HG02852 (cell line): Measurements from ENCODE around the gene FOXF2.

Source experiments
- ATAC-seq: cut with Tn5 transposase; IDR thresholded peaks from one replicate; pipeline ENCODE4 v1.9.1; 2021; ENCODE audit warnings: mild to moderate bottlenecking, moderate library complexity; ENCODE audit not compliant: unreplicated experiment

The FOXF2 gene

DNA sequence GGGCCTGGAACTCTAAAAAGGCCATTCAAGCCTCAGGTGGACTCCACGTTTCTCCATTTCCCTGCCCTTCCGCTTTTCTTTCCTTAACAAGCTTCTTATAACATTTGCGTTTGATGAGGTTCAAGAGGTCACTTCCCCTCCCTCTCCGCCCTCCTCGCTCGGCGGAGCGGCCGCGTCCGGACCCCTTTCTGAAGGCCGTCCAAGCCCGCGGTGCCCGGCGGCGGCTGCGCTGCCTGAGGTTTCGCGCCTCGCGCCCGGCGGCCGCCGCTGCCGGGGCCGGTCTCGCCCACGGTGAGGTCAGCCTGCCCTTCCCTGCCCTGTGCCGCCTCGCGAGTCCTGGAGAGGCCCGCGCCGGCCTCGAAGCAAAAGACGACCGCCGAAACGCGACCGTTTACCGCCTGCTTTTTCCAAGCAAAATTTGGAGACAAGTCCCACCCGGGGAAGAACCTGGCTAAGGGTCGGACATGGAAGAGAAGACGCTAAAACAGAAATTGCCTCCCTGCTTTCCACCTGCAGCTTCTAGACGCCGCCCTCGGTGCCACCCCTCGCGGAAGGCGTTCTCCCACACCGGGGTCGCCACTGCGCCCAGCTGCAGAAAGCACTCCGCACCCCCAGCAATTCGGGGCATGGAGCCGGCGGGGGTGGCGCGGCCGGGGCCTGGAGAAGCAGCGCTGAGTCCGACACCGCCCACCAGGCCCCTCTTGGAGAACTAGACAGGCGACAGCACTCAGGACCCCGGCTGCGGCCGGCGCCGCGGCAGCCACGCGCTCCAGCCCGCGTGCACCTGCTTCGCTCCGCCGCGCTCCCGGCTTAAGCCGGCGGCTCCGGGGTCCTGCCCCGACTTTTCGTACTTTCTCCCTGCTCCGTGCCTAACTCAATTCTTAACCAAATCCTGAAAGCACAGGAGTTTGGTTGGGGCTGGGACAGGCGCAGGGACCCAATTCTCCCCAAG is 11.0 kb upstream of the FOXF2 start:
- ATAC-seq = no peak

DNA sequence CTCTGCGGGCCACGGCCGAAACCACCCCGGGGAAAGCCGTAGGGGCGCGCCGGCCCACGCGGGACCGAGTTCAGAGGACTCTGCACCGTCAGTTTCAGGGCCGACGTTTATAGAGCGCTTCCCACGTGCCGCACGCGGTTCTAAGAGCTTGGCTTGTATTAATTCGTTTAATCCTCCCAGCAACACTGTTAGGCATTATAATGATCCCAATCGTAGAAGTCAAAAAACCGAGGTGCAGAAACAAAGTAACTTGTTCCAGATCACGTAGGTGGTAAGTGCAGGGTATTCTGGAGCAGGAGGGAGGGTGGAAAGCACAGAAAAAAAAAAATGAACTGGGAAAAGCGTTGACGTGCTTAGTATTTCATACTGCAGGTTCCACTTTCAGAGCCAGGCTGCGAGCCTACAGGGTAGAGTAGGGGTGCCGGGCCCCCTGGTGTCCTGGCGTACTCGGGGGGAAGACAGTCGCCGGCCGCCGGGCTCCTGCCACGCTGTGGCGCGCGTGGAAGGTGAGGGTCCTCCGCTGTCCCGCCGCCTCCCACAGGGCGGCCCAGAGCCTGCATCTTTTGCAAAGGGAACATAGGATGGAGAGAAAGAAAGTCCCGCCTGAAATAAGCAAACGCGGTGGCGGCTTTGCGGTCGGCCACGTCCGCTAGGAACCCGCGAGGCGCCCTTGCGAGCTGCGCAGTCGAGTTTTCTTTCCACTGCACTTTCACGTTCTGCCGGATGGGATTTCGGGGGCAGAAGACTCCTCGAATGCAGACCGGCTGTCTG is 10.2 kb upstream of the FOXF2 start:
- ATAC-seq = no peak

DNA sequence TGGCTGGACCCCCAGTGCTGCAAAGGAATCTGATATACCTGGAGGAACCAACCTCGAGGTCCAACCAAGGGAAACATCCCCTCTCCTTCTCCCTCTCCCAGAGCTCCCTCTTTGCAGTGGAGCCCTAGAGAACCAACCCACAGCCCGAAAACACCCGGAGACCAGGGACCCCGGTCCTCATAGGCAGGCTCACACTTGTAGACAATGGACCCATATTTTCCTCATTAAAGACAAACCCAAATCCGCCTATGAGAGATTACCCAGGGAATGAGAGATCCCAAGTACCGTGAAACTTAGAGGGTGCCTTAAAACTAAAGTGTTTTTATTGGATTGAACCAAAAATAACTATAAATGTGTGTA is 9.6 kb upstream of the FOXF2 start:
- no peak for ATAC-seq

DNA sequence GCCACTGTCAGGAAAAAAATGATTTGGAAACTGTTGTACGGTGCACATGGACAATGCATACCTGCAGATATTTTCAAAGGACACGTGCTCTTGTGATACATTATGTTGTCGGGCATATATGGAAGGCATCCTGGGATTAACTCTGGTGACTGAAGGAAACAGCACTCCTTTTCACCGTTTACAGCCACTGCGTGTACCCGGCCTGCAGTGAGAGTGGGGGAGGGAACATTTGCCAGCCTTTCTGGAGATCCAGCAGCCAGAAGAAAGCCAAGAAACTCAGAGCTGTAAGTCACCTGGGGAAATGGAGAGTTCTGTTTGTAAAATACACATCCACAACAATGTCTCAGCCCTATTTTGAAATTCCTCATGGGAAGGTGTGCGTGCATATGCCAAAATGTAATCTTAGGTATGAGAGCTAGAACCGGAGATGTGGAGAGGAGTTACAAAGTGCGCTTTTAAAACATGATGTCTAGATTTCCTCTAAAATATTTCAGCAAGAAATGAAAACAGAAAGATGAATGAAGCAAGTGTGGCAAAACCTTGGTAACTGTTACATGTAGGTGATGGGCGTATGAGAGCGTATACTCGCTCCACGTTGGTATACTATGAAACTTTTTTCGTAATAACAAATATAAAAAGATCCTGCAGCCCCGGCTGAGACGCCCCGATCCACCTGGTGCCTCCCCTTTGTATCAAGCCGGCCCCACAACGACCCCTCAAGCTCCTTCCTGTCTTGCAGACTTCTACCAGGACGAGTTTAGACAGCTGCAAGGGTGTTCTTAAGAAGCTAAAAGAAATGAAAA is 8.6 kb upstream of the FOXF2 start:
- ATAC-seq = no peak

DNA sequence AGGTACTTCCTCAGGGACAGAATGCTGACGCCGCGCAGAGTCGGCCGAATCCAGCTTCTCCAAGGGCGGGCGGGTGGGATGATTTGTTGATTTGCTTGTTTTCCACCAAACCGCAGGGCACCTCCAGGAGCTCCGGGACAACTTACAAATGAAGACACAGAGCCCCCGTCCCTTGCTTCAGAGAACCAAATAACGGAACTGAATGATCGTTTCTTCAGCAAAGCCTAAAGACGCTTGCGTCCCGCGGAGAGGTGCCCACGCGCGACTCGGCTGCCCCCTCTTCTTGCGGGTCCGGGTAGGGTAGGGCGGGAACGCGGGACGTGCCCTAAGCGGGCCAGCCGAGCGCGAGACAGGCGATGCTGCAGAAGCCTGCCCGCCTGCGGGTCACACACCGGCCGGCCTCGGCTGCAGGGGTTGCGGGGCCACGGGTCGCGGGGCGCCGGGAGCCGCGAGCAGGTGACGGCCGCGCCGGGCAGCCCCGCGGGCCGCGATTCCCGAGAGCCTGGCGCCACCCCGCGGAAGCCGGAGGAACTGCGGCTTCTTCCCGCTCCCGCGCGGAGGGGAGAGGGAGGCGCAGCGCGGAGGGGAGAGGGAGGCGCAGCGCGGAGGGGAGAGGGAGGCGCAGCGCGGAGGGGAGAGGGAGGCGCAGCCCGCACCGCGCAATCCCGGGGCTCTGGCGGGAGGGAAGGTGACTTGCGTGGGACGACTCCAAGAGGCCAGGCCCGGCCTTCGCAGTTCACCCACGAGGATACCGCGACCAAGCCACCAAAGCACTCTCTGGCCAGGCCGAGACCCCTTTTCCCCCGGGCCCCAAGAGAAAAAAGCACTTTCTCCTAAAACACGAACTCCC is 7.7 kb upstream of the FOXF2 start:
- no peak for ATAC-seq

DNA sequence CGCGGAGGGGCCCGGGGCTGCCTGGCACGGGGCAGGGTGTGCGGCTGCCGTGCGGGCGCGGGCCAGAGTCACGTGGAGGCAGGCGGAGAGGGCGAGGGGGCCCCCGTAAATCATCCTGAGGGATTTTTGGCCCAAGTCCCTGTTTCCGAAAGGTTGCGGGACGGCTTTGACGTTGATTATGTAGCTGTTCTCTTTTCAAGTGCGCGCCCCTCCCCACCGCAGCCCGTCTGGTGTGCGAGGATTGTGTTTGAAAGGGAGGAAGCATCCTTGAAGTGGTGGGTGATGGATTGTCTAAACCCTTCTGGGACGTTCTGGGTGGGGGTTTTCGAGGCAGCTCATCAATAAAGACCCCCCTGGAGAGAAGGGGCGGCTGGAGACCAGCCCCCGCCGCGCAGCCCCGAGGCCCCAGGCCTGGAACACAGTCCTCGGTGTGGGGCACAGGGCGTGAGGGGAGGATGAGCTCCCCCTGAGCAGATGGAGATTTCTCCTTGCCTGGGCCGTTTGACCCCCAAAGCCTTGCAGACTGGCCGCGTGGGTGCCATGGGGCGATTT is 7.0 kb upstream of the FOXF2 start:
- ATAC-seq = no peak

DNA sequence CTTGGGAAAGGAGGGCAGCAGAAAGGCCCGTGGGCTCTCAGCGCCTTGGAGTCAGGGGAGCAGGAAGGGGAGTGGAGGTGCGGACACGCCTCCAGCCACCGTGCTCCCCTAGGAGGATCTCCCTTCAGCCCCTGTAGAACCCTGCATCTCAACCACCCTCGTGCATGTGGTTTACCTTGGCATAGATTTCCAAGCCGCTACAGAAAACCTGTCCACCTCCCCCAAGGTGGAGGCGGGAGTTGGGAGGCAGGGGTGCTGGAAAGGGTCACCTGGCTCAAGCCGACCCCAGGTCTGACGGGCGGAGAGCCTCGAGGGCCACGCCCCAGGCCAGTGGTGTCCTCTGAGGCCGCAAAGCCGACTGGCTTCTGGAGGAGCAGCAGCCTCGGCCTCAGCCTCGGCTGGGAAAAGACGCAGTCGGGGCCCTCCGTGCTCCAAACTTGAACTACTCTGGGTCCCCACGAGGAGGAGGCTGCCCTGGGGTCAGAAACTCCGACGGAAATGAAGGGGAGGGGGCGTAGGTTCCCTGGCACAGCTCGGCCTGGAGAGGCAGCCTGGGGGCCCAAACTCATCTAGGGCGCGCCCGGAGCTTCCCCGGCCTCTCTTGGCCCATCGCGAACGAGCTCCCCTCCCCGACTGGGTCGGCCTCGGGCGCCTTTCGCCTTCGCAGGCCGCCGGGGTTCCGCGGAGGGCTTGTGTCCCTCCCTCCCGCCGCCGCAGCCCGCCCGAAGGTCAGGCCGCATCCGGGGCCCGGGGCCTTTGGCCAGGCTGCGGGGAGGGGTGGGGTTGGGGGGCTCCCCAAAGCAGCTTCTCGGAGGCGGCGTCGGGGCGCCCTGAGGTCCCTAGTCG is 6.3 kb upstream of the FOXF2 start:
- ATAC-seq = no peak

DNA sequence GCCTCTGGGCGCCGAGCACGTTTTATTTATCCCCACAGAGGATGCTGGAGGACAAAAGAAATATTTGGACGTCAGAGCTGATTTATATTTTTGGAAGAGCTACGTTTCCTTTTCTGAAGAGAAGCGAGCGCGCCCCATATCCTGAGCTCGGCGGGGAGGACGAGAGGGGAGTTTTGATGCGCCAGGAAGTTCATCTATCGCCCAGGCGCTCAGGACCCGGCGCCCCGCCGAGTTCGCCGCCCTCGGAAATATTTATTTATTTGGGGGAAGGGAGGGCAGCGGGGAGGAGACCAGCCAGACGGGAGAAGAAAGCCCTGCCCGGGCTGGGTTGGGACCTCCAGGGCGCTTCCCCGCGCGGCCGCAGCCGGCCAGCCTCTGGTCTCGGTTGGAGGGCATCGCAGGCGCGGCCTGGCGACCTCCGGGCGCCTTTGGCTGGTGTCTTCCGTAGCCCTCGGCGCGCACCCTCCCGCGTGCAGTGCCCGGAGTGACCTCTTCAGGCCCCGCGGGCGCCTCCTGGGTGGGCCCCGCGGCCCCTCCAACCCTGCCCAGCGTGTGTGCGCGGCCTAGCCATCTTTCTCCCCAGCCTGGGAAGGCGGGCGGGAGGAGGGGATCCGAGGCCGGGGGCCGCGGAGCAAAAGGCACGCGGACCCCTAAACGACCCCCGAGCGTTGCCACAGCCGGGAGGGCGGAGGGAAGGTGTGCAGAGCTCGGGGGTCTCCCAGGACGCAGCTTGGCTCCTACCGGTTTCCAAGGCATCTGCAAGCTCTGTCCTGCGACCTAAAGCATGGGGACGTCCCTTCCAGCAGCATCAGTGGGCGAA is 5.4 kb upstream of the FOXF2 start:
- ATAC-seq = no peak

DNA sequence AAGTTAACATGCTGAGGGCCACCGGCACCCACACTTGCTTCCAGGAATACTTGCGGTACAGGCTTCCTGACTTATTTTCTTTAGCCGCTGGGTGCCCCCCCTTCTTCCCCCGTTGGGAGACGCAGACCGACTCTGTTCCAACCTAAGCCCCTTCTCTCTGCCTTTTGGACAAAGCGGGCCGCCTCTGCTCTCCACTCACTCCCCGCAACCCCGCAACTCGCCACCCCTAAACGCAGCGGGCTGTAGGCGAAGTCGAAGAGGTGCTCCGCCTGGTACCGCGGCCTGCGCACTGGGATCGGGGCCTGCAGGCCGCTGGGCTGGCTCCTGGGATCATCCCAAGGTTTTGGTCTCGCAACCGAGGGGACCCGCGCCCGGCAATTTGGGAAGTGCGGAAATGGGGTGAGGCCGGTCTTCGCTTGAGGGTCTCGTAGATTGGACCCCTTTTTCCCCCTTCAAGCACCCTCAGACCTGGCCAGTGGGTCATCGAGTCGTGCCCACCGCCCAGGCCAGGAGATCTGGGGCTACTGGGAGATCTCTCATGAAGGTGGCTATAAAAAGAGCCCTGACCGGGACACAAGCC is 4.7 kb upstream of the FOXF2 start:
- ATAC-seq = no peak

DNA sequence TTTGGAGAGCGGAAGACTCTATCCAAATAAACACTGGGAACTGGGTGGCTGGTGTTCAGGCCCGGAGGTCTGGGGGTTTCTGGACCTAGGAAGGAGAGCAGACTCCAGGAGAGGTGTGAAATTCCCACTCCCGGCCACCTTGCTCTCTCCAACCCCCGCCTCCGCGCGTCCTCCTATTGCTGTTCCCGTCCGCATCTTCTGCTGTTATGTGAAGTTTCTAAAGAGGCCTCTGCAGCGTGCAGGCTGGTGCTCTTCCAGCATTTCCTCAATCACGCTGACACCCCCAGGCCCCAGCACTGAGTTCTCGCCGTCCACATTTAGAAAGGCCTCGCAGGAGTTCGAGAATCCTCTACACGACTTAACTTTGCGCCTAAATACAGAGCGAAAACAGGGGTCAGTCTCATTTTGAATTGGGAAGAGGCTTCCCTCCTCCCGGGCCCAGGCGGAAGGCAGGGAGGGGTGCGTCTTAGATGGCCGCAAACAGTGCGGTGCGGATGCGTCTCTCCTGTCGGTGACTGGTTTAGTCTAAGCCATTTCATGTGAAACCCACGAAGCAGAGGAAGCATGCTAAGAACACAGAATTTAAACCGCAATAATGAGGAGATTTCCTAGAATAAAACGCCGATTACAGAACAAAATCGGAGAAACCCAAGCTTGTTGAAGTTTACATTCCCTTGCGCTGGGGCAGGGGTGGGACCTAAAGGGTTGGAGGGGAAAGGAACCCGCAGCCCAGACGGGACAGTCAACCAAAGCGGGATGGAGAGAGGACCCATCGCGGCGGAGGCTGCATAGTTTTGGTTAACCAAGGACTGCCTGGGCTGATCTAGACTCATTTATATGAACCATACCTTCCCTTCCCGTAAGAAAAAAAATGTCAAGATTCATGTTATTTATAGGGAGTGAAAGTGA is 4.0 kb upstream of the FOXF2 start:
- ATAC-seq = no peak

DNA sequence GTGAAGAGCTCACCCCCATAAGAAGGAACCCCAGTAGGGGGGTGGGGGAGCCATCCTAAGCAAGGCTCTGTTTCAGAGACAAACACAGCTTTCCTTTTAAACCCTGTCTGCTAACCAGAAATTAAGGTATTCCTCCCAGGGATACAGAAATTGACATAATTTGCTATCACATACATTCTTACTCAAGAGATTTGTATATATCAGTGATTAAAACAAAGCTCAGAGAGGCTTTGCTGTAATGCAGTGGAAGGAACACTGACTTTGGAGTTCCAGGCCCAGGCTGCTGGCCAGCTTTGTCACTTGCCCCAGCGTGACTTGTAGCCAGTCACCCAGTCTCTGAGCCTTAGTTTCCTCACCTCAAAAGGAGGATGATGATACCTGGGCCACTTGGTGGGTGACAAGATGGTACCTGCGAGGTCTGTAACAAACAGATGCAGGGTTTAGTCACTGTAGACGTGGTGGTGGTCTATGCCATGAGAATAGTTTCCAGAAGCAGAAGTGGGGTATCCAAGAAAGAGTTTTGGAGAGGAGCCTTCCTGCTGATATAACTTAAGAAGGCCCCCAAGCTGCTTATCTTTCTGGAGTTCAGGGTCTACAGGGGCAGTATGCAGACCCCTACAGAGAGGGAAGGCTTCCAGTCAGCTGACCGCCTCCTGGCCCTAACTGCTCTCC is 3.2 kb upstream of the FOXF2 start:
- no peak for ATAC-seq

DNA sequence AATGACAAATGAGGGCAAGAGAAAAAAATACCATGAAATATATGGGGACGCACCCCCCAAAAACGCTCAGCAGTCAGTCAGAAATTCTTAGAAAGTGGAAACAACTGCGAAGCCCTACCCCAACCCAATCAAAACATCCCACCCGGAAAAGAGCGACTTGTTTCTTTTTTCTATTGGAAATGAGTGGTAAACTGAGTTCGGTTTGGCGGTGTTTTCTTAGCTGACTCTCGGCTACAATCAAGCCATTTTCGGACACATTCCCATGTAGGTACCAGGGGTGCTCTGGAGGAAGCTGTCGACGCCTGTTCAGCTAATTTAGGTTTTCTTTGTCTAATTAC is 1.9 kb upstream of the FOXF2 start:
- ATAC-seq = no peak

DNA sequence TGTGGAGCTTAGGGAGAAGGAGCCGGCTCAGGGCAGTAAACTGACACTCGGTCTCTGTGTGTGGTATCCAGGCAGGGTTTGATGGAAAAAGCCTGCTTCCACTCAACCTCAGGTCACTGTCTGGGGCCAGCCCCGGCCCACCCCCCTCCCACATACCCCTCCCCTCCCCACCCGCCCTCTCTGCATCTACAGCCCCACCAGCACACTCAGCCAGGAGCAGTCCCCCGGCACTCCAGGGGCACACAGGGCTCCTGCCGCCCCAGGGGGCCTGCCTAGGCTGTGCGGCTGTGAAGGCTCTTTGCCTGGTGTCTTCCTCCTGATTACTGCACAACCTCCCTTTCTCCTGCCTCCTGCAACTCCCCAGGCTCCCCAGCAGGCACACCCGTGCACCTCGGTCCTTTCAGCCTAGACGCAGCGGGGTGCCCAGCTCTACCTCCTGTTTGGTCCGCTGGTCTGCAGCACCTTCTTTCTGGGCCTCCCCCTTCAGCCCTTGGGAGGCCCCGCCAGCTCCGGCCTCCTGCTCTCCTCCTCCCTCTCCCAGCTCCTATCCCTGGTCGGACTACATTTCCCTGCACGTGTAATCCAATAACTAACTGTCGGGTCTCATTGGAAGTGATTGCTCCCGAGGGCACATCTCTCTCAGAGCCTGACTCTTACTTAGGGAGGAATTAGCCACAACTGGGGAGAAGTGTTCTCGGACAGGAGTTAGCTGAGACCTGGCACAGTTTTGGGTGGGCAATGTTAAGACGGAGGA is 1.3 kb upstream of the FOXF2 start:
- ATAC-seq = no peak

DNA sequence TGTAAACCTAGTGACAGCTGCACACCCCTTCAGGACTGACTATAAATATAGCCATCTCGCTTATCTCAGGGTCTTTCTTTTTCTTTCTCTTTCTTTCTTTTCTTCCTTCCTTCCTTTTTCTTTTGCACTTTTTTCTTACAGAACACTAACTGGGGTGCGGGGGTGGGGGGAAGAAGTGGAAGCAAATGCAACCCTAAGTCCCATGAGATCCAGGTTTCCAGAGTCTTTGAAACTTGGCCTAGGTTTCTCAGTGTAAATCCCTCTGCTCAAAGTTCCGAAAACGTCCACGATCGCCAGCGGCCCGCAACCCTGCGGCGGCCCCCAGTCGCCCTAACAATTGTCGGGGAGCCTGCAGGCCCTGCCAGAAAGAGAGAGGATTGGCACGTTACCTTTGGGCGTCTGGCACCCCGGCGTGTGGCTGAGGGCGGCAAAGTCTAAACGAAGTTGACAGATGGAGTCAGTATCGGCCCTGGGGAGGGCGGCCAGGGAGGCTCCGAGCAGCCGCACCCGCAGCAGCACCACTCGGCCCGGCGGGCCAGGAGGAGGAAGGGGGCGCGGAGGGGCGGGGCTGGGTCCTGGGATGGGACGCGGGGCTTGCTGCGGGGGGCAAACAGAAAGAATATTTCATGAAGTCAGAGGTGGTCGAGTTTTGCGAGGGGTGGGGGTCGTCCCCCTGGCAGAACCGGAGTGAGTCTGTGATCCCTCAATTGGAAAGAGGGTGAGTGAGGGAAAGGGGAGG is 577 bp upstream of the FOXF2 start:
- no peak for ATAC-seq
